Endodermal cell (in vitro differentiated cells): ENCODE measurements around the gene SHQ1. TPM values are rescaled to one million over a fixed set of nuclear protein-coding genes. Genes with fewer than 3 reads are reported as not detected.

Experiments used
- DNase-seq: peaks from one replicate; pipeline ENCODE4 v3.0.0-alpha.2; 2017
- H3K27ac ChIP-seq: 2 replicates; pipeline ENCODE4 v1.5.1; 2013; ENCODE audit warnings: mild to moderate bottlenecking, low read depth, low read length, moderate library complexity
- H3K27me3 ChIP-seq: 2 replicates; pipeline ENCODE4 v1.6.1; 2013; ENCODE audit warnings: mild to moderate bottlenecking, low read length, moderate library complexity; ENCODE audit not compliant: insufficient read depth, control insufficient read depth, poor library complexity, severe bottlenecking
- H3K36me3 ChIP-seq: 2 replicates; pipeline ENCODE4 v1.7.0; 2013; ENCODE audit warnings: mild to moderate bottlenecking, low read length, moderate library complexity; ENCODE audit not compliant: control insufficient read depth, insufficient read depth
- H3K4me1 ChIP-seq: one replicate; pipeline ENCODE4 v1.7.0; 2013; ENCODE audit warnings: low read length; ENCODE audit not compliant: control insufficient read depth, insufficient read depth
- H3K4me3 ChIP-seq: 2 replicates; pipeline ENCODE4 v1.5.1; 2013; ENCODE audit warnings: mild to moderate bottlenecking, low read length, moderate library complexity
- H3K9ac ChIP-seq: 2 replicates; pipeline ENCODE4 v1.6.1; 2013; ENCODE audit warnings: mild to moderate bottlenecking, low read length, moderate library complexity; ENCODE audit not compliant: poor library complexity, severe bottlenecking; ENCODE audit errors: extremely low read depth
- H3K9me3 ChIP-seq: 2 replicates; pipeline ENCODE4 v1.6.1; 2013; ENCODE audit warnings: mild to moderate bottlenecking, low read length, moderate library complexity; ENCODE audit not compliant: control insufficient read depth
- H3K27ac Mint-ChIP-seq: 2 replicates; pipeline ENCODE4 v1.8.0; 2020; ENCODE audit warnings: mixed read lengths
- H3K27me3 Mint-ChIP-seq: 2 replicates; pipeline ENCODE4 v1.8.0; 2021; ENCODE audit warnings: mild to moderate bottlenecking, mixed read lengths; ENCODE audit not compliant: insufficient read depth
- H3K36me3 Mint-ChIP-seq: 2 replicates; pipeline ENCODE4 v1.8.0; 2020; ENCODE audit warnings: low read depth, mixed read lengths
- H3K4me1 Mint-ChIP-seq: 2 replicates; pipeline ENCODE4 v1.8.0; 2020; ENCODE audit warnings: mixed read lengths
- H3K4me3 Mint-ChIP-seq: 2 replicates; pipeline ENCODE4 v1.8.0; 2020; ENCODE audit warnings: mild to moderate bottlenecking, moderate library complexity, mixed read lengths
- H3K9me3 Mint-ChIP-seq: 2 replicates; pipeline ENCODE4 v1.8.0; 2020; ENCODE audit warnings: mild to moderate bottlenecking, mixed read lengths
- CTCF ChIP-seq: fragments of 200-600 bp; sonication (generic); conservative IDR thresholded peaks from 2 replicates; pipeline ENCODE4 v1.5.0; 2021; ENCODE audit warnings: antibody characterized with exemption, mild to moderate bottlenecking
- WGBS, 2 experiments: methylation state at CpG; one replicate each; pipeline versions ENCODE4 v1.1.5 to v1.1.7; 2013; ENCODE audit warnings: missing lambda C conversion rate in 2 of 2, mixed read lengths in 1 of 2; ENCODE audit not compliant: insufficient coverage in 1 of 2, insufficient read length in 1 of 2; 5-methylcytosine and 5-hydroxymethylcytosine counted together
- total RNA-seq, 2 donors: library from RNA; stranded (reverse); fragmentation: NEBNext Ultra II Directional in 1 of 2; extraction: Animal tissue kit (Norgen Biotek cat#: 25700) in 1 of 2; gene quantifications; 2 replicates in 1 of 2; 3 replicates in 1 of 2; pipeline ENCODE4 v1.2.1, GENCODE V29; 2021

The SHQ1 gene
- total RNA-seq, 2 donors from 2014 or later, result 28.2 to 28.4 TPM

DNA sequence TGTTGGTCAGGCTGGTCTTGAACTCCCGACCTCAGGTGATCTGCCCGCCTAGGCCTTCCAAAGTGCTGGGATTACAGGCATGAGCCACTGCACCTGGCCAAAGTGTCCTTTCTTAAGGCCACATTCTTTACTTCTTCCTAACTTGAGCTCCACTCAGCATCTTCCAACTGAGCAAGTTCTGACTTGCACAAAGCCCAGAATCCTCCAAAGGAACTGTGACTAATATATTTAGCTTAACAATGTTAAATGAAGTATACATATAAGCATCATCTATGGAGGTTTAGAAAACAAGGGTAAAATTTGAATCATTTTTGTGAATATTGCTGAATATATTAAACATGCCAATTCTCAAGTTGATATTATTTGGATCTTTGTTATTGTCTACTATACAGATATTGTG, 93.7 kb downstream of the SHQ1 start:
- H3K9me3 Mint-ChIP-seq, result no peaks in the 10 kb centered on the region
- H3K27ac Mint-ChIP-seq, result no peak overlapping the region
- Histone ChIP-seq H3K4me1 (peaks cover 6% of the 10 kb centered on the region), H3K4me3 (no peak overlapping the region), H3K9me3 (no peaks in the 10 kb centered on the region), H3K27me3 (no peaks in the 10 kb centered on the region), H3K9ac (no peak overlapping the region), H3K36me3 (no peaks in the 10 kb centered on the region), H3K27ac (no peak overlapping the region)
- DNase-seq, result no peak
- H3K4me3 Mint-ChIP-seq, result no peak overlapping the region
- H3K27me3 Mint-ChIP-seq, result no peaks in the 10 kb centered on the region
- no peak for TF ChIP-seq CTCF
- peaks cover 8% of the 10 kb centered on the region for H3K4me1 Mint-ChIP-seq
- 88 to 94% methylated on average over 2 of the region's 2 CpGs for WGBS, 2 experiments
- peaks cover 3% of the 10 kb centered on the region for H3K36me3 Mint-ChIP-seq

- Histone ChIP-seq H3K36me3 (no peaks in the 10 kb centered on the region), H3K4me3 (no peak overlapping the region), H3K27ac (no peak overlapping the region), H3K27me3 (no peaks in the 10 kb centered on the region), H3K4me1 (peaks cover 6% of the 10 kb centered on the region), H3K9ac (no peak overlapping the region), H3K9me3 (no peaks in the 10 kb centered on the region)
- no peak for DNase-seq
- peaks cover 3% of the 10 kb centered on the region for H3K36me3 Mint-ChIP-seq
- 90% methylated on average over 4 to 5 of the region's 5 CpGs for WGBS, 2 experiments
- H3K4me1 Mint-ChIP-seq, result peaks cover 12% of the 10 kb centered on the region
- no peaks in the 10 kb centered on the region for H3K27me3 Mint-ChIP-seq
- H3K4me3 Mint-ChIP-seq, result no peak overlapping the region
- H3K27ac Mint-ChIP-seq, result no peak overlapping the region
- H3K9me3 Mint-ChIP-seq, result no peaks in the 10 kb centered on the region
- no peak for TF ChIP-seq CTCF
Measured at GRCh38 chr3:72753495-72753894, 94.8 kb downstream of the SHQ1 start.

GRCh38 chr3:72750405-72750965, 97.8 kb downstream of the SHQ1 start:
- Histone ChIP-seq H3K4me3 (no peak overlapping the region), H3K9ac (no peak overlapping the region), H3K9me3 (no peaks in the 10 kb centered on the region), H3K27me3 (no peaks in the 10 kb centered on the region), H3K36me3 (no peaks in the 10 kb centered on the region), H3K27ac (no peak overlapping the region), H3K4me1 (peaks cover 6% of the 10 kb centered on the region)
- Mint-ChIP-seq H3K36me3 (no peaks in the 10 kb centered on the region), H3K27me3 (peaks cover 2% of the 10 kb centered on the region), H3K9me3 (no peaks in the 10 kb centered on the region), H3K4me1 (peaks cover 29% of the 10 kb centered on the region), H3K4me3 (no peak overlapping the region), H3K27ac (no peak overlapping the region)
- 92 to 100% methylated on average over 3 to 4 of the region's 4 CpGs for whole genome bisulfite sequencing, 2 experiments
- no peak for DNase-seq
- TF ChIP-seq CTCF, result no peak
